Stimulated activated CD8-positive, alpha-beta memory T cell treated with anti-CD3 and anti-CD28 coated beads, Interleukin-7, amount 100 ng/mL, for 48 hours (primary cell): ENCODE data around the gene PEX7.
"Not testable (repeated sequence)": the region's sequence is repeated elsewhere in the genome, so short reads cannot be mapped to it uniquely, and the experiment has no call there.

Experiments
- DNase-seq, 2 donors: peaks; one replicate each; pipeline ENCODE4 v3.0.0-alpha.2; 2020; ENCODE audit warnings: low read depth in 1 of 2; ENCODE audit errors: extremely low read depth in 1 of 2

The PEX7 gene

DNA sequence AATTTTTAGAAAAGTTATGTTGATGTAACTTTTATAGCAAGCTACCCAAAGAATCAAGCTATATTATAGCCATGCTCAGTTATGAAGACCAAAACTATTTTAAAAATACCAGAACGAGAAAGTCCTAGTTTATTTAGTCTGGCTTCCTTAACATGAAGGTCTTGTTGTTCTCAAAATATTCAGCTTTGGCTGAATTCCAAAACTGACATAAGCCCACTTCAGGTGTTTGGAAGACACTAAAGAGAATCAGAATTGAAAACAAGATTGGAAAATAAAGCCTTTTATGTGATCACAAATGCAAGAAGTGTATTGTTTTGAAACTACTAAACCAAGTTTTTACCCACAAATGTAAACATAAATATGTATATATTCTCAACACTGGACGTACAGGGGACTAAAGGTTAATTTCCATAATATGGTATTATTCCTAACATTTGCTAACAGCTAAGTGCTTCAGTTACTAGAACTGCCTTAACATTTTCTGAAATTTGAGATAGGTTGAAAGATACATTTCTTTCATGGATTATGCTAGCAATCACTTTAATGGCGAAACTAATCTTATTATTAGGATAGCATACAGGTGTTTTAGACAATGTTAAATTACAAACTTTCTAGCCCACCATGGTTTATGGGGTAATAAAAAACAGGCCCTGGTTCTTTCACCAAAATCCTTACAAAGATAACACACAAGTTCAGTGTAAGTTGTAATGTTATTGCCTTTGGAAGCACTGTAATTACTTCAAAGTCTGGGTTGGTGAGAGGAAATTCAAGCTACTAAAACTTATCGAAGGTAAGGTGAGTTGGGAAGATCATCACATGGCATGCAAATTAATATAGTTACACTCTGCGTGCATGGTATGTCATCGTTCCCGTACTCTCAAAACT, 31.7 kb upstream of the PEX7 start:
- no peak for DNase-seq

DNA sequence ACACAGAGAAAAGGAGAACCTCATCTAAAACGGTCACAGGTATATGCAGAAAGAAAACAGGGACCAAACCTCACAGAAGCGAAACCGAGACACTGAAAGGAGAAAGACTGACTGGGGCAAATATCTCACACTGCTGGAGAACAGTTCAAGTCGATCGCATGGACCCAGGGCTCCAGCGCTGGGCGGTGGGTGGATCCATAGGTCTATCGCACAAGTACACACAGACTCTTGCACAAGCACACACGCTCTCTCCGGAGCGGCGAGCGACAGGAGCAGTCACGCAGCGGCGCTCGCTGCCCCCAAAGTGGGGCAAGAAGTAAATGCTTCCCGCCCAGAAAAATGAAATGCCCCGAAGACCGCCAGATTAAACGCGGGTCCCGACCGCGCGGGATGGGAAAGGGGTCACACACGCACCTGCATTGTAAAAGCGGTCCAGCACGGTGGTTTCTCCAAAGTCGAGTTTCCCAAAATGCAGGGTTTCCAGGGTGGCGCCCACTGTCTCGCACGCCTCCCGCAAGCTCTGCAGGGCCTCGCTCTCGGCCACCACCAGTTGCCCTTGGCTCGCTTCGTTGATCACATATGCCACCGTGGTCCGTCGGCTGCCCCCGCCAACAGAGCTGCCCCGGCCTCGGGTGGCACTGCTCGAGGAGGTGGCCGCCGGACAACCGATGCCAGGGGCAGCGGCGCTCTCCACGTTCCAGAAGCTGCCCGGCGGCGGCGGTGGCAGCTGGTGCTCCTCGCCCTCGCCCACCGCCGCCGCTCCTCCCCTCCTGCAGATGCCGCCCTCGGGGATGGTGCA, 30.9 kb upstream of the PEX7 start:
- DNase-seq: peak in 1 of 2 donors; percentile 3

DNA sequence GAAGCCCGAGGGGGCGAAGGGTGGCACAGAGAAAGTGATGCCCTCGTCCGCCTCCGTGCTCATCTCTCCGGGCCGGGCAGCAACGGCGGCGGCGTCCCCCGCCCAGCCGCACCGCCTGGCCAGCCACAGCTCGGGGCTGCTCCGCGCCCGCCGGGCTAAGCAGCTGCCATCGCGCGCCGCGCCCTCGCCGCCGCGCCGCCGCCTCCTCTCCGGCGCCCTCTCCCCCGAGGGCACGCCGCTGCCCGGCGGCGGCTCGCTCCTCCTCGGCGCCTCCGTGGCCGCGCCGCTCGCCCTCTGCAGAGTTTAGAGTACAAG, 30.3 kb upstream of the PEX7 start:
- peak in 1 of 2 donors; percentile 11 for DNase-seq

DNA sequence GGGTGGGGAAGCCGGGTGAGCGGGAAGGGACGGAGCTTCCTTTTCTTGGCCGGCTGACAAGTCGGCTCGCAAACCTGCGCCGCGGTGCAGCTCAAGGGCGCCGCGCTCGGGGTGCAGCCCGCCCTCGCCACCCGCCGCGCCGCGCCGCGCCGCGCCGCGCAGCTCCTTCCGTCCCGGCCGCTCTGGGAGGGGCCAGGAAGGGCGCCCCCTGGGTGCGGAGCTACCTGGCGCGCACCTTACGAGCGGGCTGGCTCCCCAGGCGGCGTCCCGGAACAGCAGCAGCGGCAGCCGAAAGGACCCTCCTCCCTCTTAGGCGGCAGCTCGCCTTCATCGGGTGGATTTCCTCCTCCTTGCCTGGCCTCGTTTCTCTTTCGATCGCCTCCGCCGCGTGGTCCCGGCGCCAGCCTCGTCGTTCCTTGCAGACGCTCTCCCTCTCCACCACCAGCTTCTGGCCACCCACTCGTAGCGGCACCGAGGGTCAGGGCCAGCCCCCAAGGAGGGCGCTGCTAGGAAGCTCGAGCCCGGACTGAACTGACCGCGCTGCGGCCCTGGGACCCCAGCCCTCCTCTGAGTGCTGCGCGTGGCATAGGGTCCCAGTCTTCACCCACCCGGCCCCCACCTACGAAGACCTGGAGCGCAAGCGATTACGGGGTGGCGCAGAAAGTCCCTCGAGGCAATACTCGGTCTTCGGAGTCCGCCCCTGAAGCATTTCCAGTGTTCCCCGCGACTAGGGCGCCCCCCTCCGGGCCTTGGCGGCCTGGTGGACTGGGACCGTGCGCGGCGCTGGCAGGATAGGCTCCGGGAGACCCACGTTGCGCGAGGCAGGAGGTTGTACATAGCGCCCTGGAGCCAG, 29.8 kb upstream of the PEX7 start, which contains the start of gene MAP3K5:
Gene MAP3K5, minus strand, starts transcription at position 68 of the 853 bp plus-strand sequence. CDS start 320 bp downstream, outside the sequence.
- DNase-seq: peak; percentile 81 to 85

DNA sequence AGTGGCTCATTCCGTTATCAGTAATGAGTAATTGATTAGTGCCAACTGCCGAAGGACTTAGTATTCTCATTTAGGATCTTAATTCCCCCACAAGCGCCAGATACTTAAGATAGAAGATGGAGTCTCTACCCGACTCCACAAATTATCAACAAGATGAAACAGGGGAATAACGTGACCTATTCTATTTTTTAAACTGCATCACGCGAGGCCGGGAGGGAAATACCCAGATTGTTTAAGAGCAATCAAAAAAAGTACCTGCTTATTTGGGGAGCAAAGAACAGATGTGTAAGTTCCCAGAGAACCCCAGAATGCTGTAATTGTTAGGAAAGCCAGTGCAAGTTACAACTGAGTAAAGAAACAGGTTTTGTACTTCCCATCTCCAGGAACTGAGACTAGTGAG, 29.0 kb upstream of the PEX7 start:
- no peak for DNase-seq

DNA sequence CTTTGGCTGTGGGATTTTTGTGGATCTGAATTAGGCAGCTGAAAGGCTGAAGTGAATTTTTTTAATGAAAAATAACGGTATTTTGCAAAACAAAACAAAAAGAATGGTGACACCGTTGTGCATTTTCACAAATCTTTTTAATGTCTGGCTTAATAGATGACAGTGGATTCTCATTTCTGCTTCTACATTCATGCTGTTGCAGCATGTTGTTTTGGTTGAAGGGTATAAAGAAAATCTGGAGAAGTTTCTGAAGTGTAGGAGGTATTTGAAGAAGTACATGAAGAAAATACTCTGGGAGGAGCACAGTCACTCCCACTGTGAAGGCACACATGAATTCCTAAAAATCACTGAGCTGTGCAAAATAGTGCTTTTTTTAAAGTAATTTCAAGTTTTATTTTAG, 27.0 kb upstream of the PEX7 start:
- no peak for DNase-seq

DNA sequence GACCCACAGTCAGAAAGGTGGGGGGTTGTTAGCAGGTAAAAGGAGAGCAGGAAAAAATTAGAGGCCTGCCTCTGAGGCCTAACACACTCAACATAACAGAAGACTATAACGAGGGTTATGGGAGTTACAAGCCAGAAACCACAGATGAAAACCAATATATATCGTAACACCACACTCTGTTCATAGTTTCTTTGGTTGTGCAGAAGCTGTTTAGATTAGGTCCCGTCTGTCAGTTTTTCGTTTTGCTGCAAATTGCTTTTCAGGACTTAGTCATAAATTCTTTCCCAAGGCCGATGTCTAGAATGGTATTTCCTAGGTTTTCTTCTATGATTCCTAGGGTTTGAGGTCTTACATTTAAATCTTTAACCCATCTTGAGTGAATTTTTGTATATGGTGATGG, 26.4 kb upstream of the PEX7 start:
- DNase-seq: no peak

DNA sequence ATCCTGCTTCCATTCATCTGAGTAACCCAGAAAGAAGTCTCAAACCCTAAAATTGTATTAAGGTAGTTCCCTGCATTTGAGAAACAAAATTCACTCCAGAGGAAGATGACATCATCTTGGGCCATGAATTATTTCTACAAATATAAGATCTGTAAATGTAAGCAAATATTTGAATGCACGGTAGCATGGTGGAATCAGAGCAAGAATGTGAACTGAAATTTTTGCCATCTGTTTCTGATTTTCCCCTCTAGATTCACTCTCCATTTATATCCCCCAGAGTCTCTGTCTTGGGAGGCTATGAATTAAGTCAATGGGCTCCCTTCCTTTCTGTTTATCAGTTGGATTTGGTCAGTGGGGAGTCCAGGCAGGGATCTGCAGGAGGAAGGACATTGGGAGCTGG, 24.3 kb upstream of the PEX7 start:
- no peak for DNase-seq

DNA sequence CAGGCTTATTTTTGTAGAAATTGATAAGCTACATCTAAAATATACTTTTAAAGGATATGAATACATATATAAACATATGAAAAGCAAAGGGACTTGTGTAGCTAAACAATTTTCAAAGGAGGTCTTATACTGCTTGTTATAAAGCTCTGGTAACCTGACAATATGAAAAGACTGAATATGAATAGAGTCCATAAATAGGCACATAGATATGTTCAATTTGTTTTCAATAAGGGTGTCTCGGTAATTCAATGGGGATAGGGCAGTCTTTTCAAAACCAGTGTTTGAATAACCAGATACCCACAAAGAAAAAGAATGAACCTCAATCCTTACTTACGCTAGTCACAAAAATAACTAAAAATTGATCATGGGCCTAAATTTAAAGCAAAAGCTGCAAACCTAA, 20.8 kb upstream of the PEX7 start:
- no peak for DNase-seq

DNA sequence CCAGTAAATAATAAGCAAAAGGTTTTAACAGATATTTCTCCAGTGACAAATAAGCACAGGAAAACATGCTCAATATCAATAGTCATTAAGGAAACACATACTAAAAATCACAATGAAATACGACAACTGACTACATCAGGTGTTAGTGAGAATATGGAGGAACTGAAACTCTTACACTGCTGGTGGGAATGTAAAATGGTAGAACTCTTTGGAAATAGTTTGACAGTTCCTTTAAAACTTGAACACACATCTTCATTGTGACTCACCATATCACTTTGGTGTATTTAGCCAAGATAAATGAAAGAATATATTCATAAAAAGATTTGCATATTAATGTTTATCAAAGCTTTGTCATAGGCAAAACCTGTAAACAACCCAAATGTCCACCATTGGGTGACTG, 18.8 kb upstream of the PEX7 start:
- DNase-seq: no peak

DNA sequence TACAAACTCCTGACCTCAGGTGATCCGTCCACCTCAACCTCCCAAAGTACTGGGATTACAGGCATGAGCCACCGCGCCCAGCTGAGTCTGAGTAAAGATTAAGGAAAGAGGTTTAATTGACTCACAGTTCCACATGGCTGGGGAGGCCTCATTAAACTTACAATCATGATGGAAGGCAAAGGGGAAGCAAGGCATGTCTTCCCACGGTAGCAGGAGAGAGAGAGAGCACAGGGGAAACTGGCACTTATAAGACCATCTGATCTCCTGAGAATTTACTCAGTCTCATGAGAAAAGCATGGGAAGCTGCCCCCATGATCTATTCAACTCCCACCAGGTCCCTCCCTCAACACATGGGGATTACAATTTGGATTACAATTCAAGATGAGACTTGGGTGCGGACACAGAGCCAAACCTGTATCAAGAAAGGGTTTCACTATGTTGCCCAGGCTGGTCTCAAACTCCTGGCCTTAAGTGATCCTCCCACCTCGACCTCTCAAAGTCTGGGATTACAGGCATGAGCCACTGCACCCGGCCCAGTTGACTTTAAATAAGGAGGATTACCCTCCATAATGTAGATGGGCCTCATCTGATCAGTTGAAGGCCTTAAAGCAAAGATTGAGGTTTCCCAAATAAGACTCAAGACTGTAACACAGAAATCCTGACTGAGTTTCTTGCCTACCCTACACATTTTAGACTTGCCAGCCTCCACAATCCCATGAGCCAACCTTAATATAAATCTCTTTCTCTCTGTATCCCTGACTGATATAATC, 13.1 kb upstream of the PEX7 start:
- DNase-seq: no peak

DNA sequence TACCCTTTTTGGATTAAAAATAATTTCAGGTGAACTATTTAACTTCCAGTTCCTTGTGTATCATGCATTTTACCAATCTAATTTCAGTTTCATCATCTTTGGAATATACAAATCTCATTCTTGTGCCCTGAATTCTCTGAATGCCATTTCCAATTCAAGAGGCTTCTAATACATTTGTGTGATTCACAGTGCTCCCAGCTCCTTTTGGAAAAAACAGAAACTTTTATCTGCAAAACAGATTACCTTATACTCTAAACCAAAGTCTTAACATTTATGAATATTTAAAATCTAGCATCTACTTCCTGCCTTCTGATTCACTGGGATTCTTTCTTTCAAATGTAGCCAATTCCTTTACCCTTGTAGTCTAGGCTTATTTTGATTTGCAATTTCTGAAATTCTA, 11.1 kb upstream of the PEX7 start:
- no peak for DNase-seq

DNA sequence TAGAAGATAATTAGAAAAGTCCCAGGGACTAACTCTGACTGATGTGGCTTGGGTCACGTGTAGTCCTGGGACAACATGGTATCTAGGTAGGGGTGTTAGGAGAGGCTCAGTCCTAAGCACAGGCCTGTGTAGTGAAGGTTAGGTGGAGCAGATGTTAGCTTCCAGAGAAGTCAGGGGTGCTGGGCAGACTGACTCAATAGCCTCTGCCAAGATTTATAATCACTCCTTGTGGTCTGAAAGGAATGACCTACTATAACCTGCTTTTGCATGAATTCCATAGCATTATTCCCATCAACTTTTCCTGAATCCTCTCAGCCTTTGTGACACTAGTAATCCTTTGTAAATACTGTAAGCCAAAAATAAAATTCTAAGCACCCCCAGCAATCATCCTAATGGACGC, 10.2 kb upstream of the PEX7 start:
- DNase-seq: no peak

DNA sequence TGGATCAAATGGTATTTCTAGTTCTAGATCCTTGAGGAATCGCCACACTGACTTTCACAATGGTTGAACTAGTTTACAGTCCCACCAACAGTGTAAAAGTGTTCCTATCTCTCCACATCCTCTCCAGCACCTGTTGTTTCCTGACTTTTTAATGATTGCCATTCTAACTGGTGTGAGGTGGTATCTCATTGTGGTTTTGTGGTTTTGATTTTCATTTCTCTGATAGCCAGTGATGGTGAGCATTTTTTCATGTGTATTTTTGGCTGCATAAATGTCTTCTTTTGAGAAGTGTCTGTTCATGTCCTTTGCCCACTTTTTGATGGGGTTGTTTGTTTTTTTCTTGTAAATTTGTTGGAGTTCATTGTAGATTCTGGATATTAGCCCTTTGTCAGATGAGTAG, 6.8 kb upstream of the PEX7 start:
- not testable (repeated sequence) for DNase-seq

DNA sequence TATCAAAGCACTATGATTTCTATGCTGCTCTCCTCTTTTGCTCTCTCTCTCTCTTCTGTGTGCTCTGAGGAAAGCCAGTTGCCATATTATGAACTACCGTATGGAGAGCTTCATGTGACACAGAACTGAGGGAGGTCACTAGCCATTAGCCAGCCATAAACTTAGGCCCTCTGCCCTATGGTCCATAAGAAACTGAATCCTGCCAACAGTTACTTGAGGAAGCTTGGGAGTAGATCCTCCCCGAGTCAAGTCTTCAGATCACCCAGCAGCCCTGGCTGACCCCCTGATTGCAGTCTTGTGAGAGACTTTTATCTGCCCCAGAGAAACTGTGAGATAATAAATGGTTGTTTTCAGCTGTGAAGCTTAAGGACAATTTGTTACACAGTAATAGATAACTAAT, 5.7 kb upstream of the PEX7 start:
- DNase-seq: no peak

DNA sequence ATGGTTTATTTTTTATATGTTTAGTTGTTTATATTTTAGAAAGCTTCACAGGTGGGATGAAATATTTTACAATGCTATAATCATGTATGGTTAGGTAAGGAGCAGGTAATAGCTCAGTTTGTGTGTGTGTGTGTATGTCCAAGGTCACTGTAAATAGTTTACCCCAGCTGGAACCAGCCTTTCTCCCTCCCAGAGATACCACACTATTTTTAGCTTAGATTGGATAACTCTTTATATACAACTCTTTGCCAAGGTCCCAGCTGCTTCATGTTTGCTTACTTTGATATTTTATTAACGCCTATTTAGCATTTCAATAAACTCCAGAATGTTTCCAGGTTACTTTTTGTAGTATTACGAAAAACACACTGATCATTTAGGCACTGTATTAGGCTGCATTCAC, 1.8 kb upstream of the PEX7 start:
- no peak for DNase-seq

DNA sequence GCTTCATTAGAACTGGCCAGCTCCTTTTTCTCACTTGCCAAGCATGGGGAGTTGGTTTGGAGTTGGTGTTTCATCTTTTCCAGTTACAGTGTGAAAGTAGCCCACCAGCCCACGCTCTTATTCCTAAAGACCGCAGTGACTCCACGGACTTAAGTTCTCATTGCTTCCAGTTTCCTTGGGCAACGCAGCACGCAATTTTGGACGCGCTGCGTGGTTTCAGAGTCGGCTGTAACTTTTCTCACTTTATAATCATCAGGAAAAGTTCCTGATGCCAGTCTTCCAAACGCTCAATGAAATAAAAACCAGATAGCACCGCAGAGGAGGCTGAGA, 381 bp upstream of the PEX7 start:
- DNase-seq: no peak

DNA sequence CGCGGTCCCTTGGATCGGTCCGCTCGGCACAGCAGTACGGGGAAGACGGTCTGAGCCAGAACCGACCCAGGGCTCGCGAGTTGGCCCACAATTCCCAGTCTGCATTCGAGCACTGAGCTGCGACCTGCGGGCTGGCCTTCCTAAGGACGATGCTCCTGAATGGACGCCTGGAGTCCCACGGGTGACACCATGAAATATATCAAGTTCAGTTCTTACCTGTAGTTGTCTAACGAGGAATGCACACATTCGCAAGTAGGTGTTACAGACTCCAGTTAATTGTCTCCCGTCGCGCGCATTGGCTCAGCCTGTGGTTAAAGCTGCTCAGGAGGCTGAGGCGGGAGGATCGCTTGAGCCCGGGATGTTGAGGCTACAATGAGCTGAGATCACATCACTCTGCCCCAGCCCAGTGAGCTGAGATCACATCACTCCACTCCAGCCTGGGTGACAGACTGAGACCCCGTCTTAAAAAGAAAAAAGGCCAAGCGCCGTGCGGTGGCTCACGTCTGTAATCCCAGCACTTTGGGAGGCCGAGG, 802 bp downstream of the PEX7 start:
- no peak for DNase-seq

DNA sequence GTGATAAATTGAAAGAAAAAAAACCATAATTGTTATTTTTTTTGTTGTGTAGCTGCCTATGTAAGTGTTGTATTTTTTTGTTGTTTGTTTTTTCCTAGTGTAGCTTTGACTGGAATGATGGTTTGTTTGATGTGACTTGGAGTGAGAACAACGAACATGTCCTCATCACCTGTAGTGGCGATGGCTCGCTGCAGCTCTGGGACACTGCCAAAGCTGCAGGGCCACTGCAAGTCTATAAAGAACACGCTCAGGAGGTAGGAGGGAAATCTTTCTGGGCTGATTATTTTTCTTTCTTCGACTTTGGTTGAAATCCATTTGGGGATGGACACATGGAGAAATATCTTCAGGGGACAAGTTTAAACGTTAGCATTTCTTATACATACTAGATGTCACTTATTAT, 3.8 kb downstream of the PEX7 start:
- DNase-seq: no peak

DNA sequence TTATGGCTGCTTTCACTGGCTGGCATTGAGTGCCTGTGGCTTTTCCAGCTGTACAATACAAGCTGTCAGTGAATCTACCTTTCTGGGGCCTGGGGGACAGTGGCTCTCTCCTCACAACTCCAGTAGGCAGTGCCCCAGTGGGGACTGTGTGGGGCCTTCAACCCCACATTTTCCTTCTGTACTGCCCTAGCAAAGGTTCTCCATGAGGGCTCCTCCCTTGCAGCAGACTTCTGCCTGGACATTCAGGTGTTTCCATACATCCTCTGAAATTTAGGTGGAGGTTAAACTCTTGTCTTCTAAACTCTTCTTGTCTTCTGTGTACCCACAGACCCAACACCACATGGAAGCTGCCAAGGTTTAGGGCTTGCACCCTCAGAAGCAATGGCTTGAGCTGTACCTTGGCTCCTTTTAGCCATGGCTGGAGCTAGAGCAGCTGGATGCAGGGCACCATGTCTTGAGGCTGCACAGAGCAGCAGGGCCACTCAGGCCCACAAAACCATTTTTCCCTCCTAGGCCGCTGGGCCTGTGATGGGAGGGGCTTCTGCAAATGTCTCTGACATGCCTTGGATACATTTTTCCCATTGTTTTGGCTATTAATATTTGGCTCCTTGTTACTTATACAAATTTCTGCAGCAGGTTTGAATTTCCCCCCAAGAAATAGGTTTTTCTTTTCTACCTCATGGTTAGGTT, 9.6 kb downstream of the PEX7 start:
- DNase-seq: no peak
